HG03064 (cell line): ENCODE data around the gene SERINC3.
"Not testable (repeated sequence)": the region's sequence is repeated elsewhere in the genome, so short reads cannot be mapped to it uniquely, and the experiment has no call there.

Source experiments
- ATAC-seq: cut with Tn5 transposase; IDR thresholded peaks from one replicate; pipeline ENCODE4 v1.9.1; 2021; ENCODE audit warnings: low read depth; ENCODE audit not compliant: unreplicated experiment

The SERINC3 gene

DNA sequence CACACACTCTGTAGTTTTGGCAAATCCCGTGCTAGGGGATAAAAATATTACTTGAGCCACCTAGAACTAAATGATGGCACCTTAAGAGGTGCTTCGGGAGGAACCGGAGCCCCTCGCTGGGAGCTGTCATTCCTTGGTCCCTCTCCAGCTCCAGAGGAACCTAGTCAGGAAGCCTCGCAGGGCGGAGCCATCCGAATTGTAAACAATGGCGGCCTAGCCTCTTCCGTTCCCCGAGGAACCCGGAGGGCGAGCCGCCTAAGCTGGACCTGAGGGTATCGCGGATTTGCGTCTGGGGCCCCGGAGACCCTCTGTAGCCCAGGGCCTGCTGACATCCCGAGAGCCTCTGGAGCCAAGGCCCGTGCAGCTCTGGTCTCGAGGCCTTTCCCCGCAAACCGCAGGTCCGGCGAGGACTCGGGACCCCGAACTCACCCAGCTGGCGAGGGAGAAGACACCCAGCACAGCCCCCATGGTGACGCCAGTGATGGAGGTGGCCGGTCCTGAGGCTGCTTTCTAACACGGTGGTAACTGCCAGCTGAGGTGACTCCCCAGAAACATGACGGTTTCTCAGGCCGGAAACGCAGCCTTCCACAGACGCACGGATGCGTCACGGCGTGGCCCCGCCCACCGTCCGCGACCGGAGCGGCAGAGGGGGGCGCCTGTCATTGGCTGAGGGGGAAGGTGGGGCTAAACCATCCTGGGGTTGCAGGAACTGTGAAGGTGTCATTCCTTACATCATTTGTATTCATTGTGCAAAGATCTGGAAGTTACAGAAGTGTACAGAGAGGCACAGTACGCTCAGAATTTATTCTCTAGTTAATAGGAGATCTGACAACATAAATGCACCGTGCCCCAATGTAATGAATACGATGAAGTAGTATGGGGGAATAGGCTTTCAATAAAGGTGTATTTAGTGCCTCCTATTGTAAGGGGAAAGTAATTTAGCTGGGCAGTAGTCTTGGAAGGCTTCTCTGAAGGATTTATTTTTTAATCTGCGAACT lies at the start of gene SERINC3:
SERINC3 (minus strand) TSS at position 587 of the 998 bp plus-strand sequence; CDS start at position 468, 119 bp downstream.
- ATAC-seq: peak; percentile 95

GRCh38 chr20:44571362-44571988 lies 49.6 kb upstream of the SERINC3 start:
- ATAC-seq: no peak

DNA sequence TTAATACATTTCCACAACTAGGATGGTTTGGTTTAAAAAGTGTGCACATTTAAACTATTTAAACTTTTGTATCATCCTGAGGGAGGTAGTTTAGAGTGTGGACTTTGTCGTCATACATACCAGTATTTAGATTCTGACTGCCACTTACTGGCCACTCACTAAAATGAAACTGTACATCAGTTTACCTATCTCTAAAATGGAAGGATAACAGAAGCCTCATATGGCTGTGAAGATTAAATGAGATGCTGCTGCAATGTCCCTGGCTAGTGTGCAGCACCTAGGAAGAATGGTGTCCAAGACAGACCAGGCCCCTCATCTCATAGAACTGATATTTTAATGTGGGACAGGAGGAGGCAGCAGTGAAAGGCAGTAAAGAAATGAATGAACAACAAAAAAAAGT lies 48.5 kb upstream of the SERINC3 start:
- ATAC-seq: no peak

- ATAC-seq: no peak
Measured at GRCh38 chr20:44566811-44567210, 44.9 kb upstream of the SERINC3 start.

DNA sequence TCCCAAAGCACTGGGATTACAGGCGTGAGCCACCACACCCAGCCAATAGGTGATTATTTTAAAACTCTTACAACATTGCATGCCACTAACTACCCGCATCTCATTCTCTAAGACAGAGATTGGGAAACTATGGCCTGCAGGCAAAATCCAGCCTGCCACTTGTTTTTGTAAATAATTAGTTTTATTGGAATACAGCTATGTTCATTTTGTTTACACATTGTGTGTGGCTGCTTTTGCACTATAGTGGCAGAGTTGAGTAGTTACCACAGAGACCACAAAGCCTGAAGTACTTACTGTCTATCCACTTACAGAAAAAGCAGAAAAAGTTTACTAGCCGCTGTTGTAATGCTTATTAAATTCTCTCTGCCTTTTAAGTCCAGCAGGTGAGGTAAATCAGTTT lies 44.1 kb upstream of the SERINC3 start:
- no peak for ATAC-seq

GRCh38 chr20:44561876-44562275 lies 40.0 kb upstream of the SERINC3 start:
- ATAC-seq: no peak

DNA sequence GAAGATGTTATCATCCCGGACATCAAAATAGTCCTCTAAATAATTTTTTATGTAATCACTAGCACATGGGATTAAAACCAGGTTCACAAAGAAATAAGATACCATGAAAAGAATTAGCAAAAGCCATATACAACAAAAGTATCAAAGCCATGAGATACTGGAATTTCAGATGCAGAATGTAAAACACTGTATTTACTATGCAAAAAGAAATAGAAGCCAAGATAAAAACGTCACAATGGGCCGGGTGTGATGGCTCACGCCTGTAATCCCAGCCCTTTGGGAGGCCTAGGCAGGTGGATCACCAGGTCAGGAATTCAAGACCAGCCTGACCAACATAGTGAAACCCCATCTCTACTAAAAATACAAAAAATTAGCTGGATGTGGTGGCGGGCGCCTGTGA lies 38.9 kb upstream of the SERINC3 start:
- not testable (repeated sequence) for ATAC-seq

DNA sequence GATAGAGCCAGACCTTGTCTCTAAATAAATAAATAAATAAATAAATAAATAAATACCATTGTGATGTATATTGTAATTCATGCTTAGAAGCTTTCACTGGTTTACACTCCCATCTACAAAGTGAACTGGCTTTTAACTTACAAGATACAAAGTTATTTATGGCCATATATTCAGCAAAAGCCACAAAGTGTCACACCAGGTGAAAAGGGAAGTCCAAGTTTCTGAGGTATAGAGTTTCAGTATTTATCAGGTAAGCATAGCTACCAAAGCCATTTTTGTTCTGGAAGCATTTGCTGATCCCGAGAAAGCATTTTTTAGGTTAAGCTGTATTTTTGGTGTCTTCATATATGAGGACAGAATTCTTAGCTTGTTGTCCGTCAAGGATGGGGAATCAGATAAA lies 38.4 kb upstream of the SERINC3 start:
- ATAC-seq: no peak

- no peak for ATAC-seq
Measured at GRCh38 chr20:44559302-44559701, 37.4 kb upstream of the SERINC3 start.

DNA sequence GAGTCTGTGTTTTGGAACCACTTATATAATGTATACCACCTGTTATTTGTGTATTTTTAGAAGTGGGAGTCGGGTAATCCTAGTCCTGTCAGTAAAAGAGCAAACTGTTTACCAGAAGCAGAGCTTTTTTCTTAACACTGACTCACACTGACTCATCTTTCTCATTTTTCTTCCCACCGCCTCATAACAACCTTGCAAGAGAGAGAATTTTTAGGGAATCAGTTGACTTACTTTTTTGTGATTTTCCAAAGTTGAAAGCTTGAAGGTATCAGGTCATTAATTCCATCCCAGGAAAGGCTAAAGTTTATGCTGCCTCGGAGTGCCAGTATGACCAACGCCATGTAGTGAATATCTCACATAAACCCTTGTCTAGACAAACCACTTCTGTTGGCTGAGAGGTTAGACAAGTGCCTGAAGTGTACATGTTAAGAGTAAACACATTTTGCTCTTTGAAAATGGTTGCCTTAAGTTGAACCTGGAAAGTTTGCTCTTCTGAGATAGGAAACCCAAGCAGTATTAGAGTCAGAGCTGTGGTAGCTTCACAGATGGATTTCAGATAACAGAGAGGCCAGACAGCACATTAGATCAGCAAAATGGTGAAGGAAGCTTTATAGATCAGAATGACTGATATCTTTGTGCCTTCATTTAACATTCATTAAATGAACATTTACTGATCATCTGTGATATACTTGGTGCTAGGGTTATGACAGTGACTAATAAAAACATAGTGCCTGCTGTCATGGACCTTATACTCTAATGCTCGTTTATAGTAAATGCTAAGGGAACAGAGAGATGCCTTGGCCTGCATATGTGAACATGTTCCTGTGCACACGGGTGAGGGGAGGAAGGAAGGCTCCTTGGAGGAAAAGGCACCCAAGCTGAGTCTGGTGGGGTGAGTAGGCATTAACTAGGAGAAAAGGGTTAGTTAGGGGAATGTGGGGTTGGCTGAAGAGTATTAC lies 31.4 kb upstream of the SERINC3 start:
- no peak for ATAC-seq

- no peak for ATAC-seq
Measured at GRCh38 chr20:44552568-44552949, 30.7 kb upstream of the SERINC3 start.

- no peak for ATAC-seq
Measured at GRCh38 chr20:44552050-44552449, 30.2 kb upstream of the SERINC3 start.

DNA sequence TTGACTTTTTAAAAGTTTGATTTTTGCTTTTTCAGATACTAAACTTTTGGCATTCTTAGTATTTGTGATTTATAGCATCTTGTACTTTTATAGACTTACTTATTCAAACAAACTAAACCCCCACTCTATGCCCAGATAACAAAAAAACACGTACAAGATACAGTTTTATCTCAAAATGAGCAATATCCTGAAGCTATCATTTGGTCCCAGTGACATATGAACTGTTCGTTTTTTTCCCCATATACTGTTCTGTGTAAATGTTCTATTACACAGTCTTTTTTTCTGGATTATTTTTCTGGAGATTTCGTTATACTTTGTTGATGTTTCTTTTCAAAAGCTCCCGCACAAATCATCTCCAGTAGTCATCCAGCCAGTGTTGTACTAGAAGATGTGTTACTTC lies 27.3 kb upstream of the SERINC3 start:
- no peak for ATAC-seq

- ATAC-seq: no peak
Measured at GRCh38 chr20:44547419-44547818, 25.5 kb upstream of the SERINC3 start.

DNA sequence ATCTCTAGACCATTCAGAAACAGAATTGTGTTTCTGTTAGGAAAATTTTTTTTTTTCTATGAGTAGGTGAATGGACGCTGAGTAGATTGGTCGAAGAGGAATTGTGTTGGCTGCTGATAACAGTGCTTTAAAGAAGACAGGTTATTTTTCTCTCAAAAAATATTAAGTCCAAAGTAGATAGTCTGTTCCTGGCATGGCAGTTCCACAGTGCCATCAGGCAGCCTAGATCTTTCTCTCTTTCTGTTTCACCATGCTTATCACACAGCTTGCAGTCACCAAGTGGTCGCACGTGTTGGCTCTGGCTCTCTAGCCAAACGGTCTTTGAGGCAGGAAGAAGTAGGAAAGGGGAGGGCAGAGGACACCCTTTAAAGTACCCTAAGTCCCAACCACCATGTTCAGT lies 22.4 kb upstream of the SERINC3 start:
- ATAC-seq: no peak

DNA sequence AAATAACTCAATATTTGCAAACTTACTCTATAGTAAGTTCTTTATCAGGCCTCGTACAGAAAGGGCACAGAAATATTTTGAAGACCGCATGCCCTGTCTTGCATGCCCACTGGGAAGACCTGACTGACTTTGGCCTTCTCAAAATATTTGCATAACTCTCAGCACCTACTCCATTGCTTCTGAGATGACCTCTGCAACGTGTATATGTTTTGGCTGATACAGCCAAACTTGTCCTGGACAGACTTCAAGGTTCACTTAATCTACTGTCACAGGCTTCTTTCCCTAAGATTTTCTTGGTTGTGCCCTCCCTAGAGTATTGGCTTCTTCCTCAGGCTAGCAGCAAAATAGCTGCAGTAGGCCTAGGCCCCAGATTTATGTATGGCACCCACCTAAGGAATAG lies 21.5 kb upstream of the SERINC3 start:
- no peak for ATAC-seq

DNA sequence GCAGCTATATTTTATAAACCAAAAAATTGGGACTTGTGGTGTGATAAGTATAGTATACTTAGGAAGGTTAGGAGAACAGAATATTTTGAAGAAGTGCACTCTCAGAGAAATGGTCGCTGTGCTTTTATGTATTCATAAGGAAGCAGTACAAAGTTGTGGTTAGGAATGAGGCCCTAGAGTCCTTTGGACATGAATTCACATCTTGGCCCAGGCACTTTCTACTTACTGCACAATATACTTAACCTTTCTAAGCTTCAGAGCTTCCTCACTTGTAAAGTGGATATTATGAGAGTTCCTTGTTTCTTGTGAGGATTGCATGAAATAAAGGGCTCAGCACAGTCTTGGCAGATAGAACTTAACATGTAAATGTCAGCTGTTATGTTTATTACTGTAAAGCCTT lies 21.0 kb upstream of the SERINC3 start:
- ATAC-seq: no peak

DNA sequence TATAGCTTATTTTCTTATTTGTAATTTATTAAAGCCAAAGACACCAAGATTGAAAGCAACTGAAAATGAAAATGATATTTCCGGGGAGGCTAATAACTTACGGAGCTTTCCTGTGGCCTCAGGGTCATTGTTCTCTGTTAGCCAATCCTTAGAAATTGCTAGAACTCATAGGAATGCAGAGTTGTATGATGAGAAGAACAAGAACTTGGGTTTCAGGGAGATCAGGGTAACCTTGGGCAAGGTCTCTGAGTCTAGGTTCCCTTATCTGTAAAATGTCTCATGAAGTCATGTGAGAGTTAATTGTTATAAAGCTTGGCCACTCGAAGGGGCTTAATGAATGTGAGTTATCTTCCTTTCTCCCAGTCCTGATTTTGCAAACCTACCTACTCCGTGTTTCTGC lies 20.1 kb upstream of the SERINC3 start:
- no peak for ATAC-seq

GRCh38 chr20:44540834-44541233 lies 19.0 kb upstream of the SERINC3 start:
- no peak for ATAC-seq

- no peak for ATAC-seq
Measured at GRCh38 chr20:44537993-44538392, 16.1 kb upstream of the SERINC3 start.

DNA sequence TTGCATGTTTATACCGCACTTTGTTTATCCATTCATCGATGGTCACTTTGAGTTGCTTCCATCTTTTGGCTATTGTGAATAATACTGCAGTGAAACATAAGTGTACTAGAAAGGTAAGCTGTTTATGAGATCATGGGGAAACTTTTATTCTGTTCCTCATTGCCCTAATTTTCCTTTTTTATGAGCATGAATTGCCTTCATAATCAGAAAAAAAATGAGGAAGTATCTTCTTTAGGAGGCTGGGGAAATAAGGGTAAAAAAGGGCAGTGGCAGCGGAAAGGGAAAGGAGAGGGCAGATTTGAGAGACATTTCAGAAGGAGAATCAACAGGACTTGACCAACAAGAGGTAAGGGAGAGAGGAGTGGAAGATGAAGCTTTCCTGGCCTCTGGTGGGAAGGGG lies 14.3 kb upstream of the SERINC3 start:
- ATAC-seq: no peak
